ENCODE results near the gene SYMPK.

SYMPK gene

DNA sequence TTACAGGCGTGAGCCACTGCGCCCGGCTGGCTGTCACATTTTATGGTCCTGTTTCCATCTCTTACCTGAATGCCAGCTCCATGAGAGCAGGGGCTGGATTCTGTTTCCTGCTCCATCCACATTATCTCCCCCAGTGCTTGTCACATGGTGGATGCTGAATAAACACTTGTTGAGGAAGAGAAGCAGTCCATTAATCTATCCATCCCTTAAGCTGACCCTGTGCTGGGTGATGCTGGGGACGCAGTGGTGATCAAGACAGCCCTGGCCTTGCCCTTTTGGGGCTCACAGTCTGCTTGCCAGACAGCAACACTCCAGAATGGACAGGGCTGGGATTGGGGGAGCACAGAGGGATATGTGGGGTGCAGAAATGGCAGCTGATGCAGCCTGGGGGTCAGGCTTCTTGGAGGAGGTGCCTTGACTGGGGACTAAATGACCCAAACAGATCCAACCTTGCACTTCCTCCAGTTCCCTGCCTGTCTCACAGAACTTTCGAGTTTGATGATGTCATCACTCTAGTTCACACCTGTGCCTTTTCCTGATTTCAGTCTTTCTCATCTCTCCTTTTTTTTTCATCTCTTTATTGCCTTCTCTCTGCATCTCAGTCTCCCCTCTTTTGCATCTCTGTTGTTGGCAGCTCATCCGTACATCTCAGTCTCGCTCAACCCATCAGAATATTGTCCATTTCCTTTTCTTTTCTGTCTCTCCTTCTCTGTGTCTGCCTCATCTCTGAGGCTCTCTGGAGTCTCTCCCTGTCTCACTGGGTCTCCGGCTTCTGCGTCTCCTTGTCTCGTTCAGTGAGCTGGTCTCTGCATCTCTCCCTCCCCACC, 18.3 kb upstream of the SYMPK start:
- no peak overlapping the region for H3K4me3 ChIP-seq (ENCODE audit: low read depth, low read length)
- DNase-seq (ENCODE audit: low read depth): no peak
- TF ChIP-seq, protein P1, sequence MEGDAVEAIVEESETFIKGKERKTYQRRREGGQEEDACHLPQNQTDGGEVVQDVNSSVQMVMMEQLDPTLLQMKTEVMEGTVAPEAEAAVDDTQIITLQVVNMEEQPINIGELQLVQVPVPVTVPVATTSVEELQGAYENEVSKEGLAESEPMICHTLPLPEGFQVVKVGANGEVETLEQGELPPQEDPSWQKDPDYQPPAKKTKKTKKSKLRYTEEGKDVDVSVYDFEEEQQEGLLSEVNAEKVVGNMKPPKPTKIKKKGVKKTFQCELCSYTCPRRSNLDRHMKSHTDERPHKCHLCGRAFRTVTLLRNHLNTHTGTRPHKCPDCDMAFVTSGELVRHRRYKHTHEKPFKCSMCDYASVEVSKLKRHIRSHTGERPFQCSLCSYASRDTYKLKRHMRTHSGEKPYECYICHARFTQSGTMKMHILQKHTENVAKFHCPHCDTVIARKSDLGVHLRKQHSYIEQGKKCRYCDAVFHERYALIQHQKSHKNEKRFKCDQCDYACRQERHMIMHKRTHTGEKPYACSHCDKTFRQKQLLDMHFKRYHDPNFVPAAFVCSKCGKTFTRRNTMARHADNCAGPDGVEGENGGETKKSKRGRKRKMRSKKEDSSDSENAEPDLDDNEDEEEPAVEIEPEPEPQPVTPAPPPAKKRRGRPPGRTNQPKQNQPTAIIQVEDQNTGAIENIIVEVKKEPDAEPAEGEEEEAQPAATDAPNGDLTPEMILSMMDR (IDR thresholded peaks at IDR 0.05; ENCODE audit: insufficient read depth, low read depth, low read length, missing control alignments): no peak

DNA sequence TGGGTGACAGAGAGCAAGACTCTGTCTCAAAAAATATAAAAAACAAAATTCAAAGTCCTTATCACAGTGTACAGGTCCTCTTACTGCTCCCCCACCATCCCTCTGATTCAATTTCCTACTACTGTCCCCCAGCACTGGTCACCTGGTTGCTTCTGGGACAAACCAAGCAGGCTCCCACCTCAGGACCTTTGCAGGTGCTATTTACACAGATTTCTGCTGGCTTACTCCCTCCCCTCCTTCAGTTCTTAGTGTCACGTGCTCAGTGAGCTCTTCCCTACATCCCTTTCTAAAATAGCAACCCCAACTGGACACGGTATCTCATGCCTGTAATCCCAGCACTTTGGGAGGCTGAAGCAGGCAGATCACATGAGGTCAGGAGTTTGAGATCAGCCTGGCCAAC, 17.0 kb upstream of the SYMPK start:
- DNase-seq (ENCODE audit: low read depth): no peak
- H3K4me3 ChIP-seq (ENCODE audit: low read depth, low read length): no peak overlapping the region
- TF ChIP-seq, protein P1 (IDR thresholded peaks at IDR 0.05; ENCODE audit: insufficient read depth, low read depth, low read length, missing control alignments): no peak

DNA sequence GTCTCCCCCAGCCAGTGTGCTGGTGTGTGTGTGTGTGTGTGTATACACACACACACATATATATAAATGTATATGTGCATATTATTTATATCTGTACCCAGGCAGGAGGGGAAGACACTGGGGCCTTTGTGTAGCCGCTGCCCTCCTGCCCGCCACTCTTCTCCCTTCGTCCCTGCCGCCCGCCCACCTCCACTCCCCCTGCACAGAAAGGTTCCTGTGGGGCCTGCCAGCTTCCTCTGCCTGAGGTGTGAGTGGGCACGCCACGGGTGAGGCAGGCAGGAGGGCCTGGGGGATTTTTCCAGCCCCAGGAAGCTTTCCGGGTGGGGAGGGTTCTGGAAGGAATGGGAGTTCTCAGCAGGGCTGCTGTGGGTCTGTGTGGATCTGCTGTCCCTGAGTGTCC, 16.1 kb upstream of the SYMPK start:
- H3K4me3 ChIP-seq (ENCODE audit: low read depth, low read length): no peak overlapping the region
- TF ChIP-seq, protein P1 (IDR thresholded peaks at IDR 0.05; ENCODE audit: insufficient read depth, low read depth, low read length, missing control alignments): no peak
- no peak for DNase-seq (ENCODE audit: low read depth)

DNA sequence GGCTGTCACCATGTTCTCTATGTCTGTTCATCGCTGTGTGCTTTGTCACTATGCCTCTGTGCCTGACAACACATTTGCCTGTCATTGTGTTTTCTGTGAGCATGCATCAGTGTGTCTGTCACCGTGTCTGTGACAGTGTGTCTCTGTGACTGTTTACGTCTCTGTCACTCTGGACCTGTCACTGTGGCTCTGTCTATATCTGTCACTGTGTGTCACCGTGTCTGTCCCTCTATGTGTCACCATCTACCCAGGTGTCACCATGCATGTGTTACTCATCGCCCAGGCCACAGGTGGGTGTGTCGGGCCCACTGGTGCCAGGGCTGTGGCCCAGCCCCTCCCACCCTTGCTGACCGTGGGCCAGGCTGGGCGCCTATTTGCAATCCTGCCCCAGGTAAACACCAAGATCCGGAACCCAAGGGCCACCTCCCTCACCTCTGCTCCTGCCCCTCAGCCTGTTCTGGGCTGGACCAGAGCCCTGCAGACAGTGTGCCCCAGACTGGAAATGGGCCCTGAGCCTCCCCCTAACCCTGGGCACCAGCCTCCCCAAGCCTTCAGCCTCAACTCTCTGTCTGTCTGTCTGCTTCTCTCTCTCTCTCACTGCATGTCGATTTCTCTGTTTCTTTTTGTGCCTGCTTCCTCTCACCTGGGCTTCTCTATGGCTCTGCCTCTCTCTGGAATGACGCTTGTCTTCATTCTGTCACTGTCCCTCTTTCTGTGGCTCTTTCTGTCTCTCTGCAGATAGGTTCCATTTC, 15.3 kb upstream of the SYMPK start:
- TF ChIP-seq, protein P1 (IDR thresholded peaks at IDR 0.05; ENCODE audit: insufficient read depth, low read depth, low read length, missing control alignments): no peak
- DNase-seq (ENCODE audit: low read depth): no peak
- H3K4me3 ChIP-seq (ENCODE audit: low read depth, low read length): no peak overlapping the region

GRCh38 chr19:45876411-45877197, 13.7 kb upstream of the SYMPK start:
- H3K4me3 ChIP-seq (ENCODE audit: low read depth, low read length): no peak overlapping the region
- TF ChIP-seq, protein P1 (IDR thresholded peaks at IDR 0.05; ENCODE audit: insufficient read depth, low read depth, low read length, missing control alignments): no peak
- DNase-seq (ENCODE audit: low read depth): no peak

- no peak overlapping the region for H3K4me3 ChIP-seq (ENCODE audit: low read depth, low read length)
- TF ChIP-seq, protein P1 (IDR thresholded peaks at IDR 0.05; ENCODE audit: insufficient read depth, low read depth, low read length, missing control alignments): no peak
- DNase-seq (ENCODE audit: low read depth): peak; percentile 40
These were observed 13.1 kb upstream of the SYMPK start for GRCh38 chr19:45876161-45876410.

Data from GM12865 (cell line).